Measurements from ENCODE around the gene DNAJB11. TPM values are rescaled to one million over a fixed set of nuclear protein-coding genes. Genes with fewer than 3 reads are reported as not detected.

Gene DNAJB11
- total RNA-seq, 1 donor from 2014 or later = 93.5 TPM

GRCh38 chr3:186589121-186589520 is 18.6 kb downstream of the DNAJB11 start:
- H3K27me3 ChIP-seq (ENCODE audit: control insufficient read depth, insufficient read depth, low read length) = no peaks in the 10 kb centered on the region
- H3K4me3 ChIP-seq (ENCODE audit: low read depth, low read length) = no peak overlapping the region
- TF ChIP-seq CTCF (IDR thresholded peaks at IDR 0.05; ENCODE audit: insufficient read depth, low read length, poor library complexity, severe bottlenecking) = peak; percentile 26
- H3K36me3 ChIP-seq (ENCODE audit: control insufficient read depth, insufficient read depth, low read length) = peaks cover 1% of the 10 kb centered on the region
- no peak for DNase-seq (ENCODE audit: low read depth)

- H3K4me3 ChIP-seq (ENCODE audit: low read depth, low read length) = no peak overlapping the region
- TF ChIP-seq CTCF (IDR thresholded peaks at IDR 0.05; ENCODE audit: insufficient read depth, low read length, poor library complexity, severe bottlenecking) = no peak
- no peaks in the 10 kb centered on the region for H3K27me3 ChIP-seq (ENCODE audit: control insufficient read depth, insufficient read depth, low read length)
- peak; percentile 34 for DNase-seq (ENCODE audit: low read depth)
- H3K36me3 ChIP-seq (ENCODE audit: control insufficient read depth, insufficient read depth, low read length) = peaks cover 1% of the 10 kb centered on the region
Measured at GRCh38 chr3:186589856-186590579, 19.5 kb downstream of the DNAJB11 start.

GRCh38 chr3:186590580-186591295 is 20.2 kb downstream of the DNAJB11 start:
- no peaks in the 10 kb centered on the region for H3K36me3 ChIP-seq (ENCODE audit: control insufficient read depth, insufficient read depth, low read length)
- H3K4me3 ChIP-seq (ENCODE audit: low read depth, low read length) = no peak overlapping the region
- H3K27me3 ChIP-seq (ENCODE audit: control insufficient read depth, insufficient read depth, low read length) = no peaks in the 10 kb centered on the region
- no peak for TF ChIP-seq CTCF (IDR thresholded peaks at IDR 0.05; ENCODE audit: insufficient read depth, low read length, poor library complexity, severe bottlenecking)
- DNase-seq (ENCODE audit: low read depth) = no peak

GRCh38 chr3:186592682-186593081 is 22.2 kb downstream of the DNAJB11 start:
- no peaks in the 10 kb centered on the region for H3K36me3 ChIP-seq (ENCODE audit: control insufficient read depth, insufficient read depth, low read length)
- no peaks in the 10 kb centered on the region for H3K27me3 ChIP-seq (ENCODE audit: control insufficient read depth, insufficient read depth, low read length)
- no peak overlapping the region for H3K4me3 ChIP-seq (ENCODE audit: low read depth, low read length)
- no peak for DNase-seq (ENCODE audit: low read depth)
- no peak for TF ChIP-seq CTCF (IDR thresholded peaks at IDR 0.05; ENCODE audit: insufficient read depth, low read length, poor library complexity, severe bottlenecking)

GRCh38 chr3:186593862-186594261 is 23.3 kb downstream of the DNAJB11 start:
- Histone ChIP-seq H3K36me3 (ENCODE audit: control insufficient read depth, insufficient read depth, low read length) (no peaks in the 10 kb centered on the region), H3K27me3 (ENCODE audit: control insufficient read depth, insufficient read depth, low read length) (no peaks in the 10 kb centered on the region), H3K4me3 (ENCODE audit: low read depth, low read length) (no peak overlapping the region)
- DNase-seq (ENCODE audit: low read depth) = no peak
- TF ChIP-seq CTCF (IDR thresholded peaks at IDR 0.05; ENCODE audit: insufficient read depth, low read length, poor library complexity, severe bottlenecking) = no peak

All from kidney epithelial cell (primary cell).